Measurements from ENCODE around the gene SLC37A1. TPM values are rescaled to one million over a fixed set of nuclear protein-coding genes. Genes with fewer than 3 reads are reported as not detected.
A peak's percentile ranks its signal among the peaks of the same experiment; 100 is the strongest.

Gene SLC37A1
- total and polyA plus RNA-seq, 7 donors: 2.3 to 98.5 (median 7.8) TPM

DNA sequence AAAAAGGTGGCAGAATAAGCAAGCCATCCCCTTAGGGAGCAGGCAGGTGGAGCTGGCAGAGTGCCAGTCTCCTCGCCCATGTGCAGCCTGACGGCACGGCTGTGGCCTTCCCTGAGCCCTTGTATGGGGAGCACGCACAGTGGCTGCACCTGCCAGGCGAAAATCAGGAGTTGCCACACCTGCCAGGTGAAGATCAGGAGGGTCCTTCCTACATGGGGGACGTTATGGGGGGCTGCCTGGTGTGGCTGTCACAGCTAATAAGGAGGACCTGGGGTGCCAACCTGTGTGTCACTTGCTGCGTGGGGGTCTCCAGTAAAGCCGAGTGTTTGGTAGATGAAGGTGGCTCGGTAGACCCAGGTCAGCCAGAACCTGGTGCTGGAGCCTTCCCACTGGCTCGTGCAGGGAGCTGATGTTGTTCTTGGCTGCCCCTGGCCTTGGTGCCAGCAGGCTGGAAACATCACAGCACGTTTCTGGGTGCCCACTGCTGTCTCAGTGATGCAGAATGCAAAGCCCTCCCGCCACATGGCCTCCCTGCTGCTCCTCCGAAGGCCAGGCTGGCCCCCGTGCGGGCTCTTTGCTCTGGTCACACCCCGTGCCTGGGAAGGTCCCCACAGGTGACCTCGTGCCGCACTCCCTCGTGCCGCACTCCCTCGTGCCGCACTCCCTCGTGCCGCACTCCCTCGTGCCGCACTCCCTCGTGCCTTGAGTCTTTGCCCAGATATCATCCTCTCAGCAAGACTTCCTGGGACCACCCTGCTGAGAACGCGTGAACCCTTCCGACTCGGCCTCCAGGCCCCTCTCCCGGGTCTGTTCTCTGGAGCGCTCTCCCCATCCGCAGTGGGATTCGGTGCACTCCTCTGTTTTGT, 55.4 kb downstream of the SLC37A1 start:
- Histone ChIP-seq H3K27ac (no peak overlapping the region), H3K4me1 (no peaks in the 10 kb centered on the region), H3K4me3 (no peak overlapping the region), H3K9me3 (no peaks in the 10 kb centered on the region), H3K27me3 (no peaks in the 10 kb centered on the region), H3K36me3 (peaks cover 0 to 15% (median 0%) of the 10 kb centered on the region in 4 donors)
- TF ChIP-seq POLR2AphosphoS5 (IDR thresholded peaks at IDR 0.05) (no peak), EP300 (IDR thresholded peaks at IDR 0.05) (no peak), POLR2A (IDR thresholded peaks at IDR 0.05) (no peak)
- TF ChIP-seq, protein P1, sequence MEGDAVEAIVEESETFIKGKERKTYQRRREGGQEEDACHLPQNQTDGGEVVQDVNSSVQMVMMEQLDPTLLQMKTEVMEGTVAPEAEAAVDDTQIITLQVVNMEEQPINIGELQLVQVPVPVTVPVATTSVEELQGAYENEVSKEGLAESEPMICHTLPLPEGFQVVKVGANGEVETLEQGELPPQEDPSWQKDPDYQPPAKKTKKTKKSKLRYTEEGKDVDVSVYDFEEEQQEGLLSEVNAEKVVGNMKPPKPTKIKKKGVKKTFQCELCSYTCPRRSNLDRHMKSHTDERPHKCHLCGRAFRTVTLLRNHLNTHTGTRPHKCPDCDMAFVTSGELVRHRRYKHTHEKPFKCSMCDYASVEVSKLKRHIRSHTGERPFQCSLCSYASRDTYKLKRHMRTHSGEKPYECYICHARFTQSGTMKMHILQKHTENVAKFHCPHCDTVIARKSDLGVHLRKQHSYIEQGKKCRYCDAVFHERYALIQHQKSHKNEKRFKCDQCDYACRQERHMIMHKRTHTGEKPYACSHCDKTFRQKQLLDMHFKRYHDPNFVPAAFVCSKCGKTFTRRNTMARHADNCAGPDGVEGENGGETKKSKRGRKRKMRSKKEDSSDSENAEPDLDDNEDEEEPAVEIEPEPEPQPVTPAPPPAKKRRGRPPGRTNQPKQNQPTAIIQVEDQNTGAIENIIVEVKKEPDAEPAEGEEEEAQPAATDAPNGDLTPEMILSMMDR (IDR thresholded peaks at IDR 0.05): no peak
- peak; percentile 46 for DNase-seq
- intact Hi-C loops (cut with DNase I): loop anchor here (10.0 kb wide), 1 partner anchor 46 kb away; no protein-coding TSS in a partner anchor
- WGBS, 2 donors: 85% methylated on average over 35 of the region's 35 CpGs

DNA sequence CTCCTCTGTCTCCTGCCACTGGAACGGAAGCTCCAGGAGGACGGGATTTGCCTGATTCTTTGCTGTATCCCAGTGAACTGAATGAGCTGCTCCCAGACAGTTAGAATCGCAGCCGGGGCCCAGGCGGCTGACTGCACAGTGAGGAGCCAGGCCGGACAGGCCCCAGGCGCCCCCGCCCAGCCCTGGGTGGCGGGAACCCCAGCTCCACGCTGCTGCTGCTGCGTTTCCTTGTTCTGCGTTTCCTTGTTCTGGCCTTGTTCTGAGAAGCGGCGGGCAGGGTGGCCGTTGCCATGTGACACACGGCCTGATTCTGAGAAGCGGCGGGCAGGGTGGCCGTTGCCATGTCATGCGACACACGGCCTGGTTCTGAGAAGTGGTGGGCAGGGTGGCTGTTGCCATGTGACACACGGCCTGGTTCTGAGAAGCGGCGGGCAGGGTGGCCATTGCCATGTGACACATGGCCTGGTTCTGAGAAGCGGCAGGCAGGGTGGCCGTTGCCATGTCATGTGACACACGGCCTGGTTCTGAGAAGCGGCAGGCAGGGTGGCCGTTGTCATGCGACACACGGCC, 56.2 kb downstream of the SLC37A1 start:
- no peak for TF ChIP-seq POLR2A (IDR thresholded peaks at IDR 0.05)
- TF ChIP-seq, protein P1 (IDR thresholded peaks at IDR 0.05): no peak
- no peak for TF ChIP-seq POLR2AphosphoS5 (IDR thresholded peaks at IDR 0.05)
- no peak for TF ChIP-seq EP300 (IDR thresholded peaks at IDR 0.05)

DNA sequence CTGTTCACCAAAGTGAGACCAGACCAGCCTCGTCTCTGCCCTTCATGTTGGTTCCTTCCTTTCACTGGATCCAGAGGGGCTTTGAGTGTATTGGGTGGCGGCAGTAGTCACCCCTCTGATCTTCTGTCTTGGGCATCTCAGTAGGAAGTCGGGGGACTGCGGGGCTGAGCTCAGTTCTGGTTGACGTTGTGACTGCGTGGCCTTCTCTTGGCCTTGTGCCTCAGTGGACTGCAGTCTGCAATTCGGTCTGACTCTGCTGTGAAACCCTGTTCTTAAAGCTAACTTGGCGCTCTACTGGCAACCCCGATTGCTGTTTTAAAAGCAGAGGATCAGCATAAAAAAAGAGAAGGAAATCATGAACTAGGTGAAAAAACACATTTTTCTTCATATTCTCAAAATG, 56.7 kb downstream of the SLC37A1 start:
- Histone ChIP-seq H3K36me3 (peaks cover 0 to 23% (median 0%) of the 10 kb centered on the region in 4 donors), H3K9me3 (no peaks in the 10 kb centered on the region), H3K27me3 (no peaks in the 10 kb centered on the region), H3K27ac (no peak overlapping the region), H3K4me1 (no peaks in the 10 kb centered on the region), H3K4me3 (no peak overlapping the region)
- intact Hi-C loops (cut with DNase I): no loop called here
- DNase-seq: peak; percentile 50
- WGBS, 2 donors: 87 to 95% methylated on average over 9 of the region's 9 CpGs
- TF ChIP-seq, protein P1 (IDR thresholded peaks at IDR 0.05): no peak

More for the DNA sequence above, 56.2 kb downstream of the SLC37A1 start:
- 87 to 92% methylated on average over 31 of the region's 31 CpGs for WGBS, 2 donors
- H3K9me3 ChIP-seq: no peaks in the 10 kb centered on the region
- no peak overlapping the region for H3K27ac ChIP-seq
- intact Hi-C loops (cut with DNase I): loop anchor here (10.0 kb wide), 1 partner anchor 45 kb away; no protein-coding TSS in a partner anchor
- no peaks in the 10 kb centered on the region for H3K27me3 ChIP-seq
- H3K4me3 ChIP-seq: no peak overlapping the region
- DNase-seq: peak; percentile 19
- peaks cover 0 to 18% (median 0%) of the 10 kb centered on the region in 4 donors for H3K36me3 ChIP-seq
- no peaks in the 10 kb centered on the region for H3K4me1 ChIP-seq

DNA sequence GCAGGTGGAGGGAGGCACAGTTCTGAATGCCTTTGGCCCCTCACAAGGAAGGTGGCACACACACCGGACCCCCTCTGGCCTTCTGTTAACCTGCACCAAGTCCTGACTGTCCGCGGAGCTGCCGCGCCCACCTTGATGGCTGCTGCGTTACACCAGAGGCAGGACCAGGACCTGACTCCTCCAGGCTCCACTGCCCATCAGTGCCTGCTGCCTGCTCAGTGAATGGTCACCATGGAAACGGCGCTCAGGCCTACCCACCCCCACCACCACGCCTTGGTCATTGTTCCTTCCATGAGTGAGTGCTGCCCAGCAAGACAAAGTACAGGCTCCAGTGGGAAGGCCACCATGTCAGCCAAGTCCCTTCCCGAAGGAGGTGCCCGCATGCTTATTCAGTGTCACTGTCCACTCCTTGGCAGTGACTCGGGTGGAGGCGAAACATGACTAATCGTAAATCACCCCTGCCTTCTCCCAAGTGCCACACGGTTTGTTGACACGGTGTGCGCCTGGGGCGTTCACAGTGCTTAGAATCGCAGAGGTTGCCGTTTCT, 57.3 kb downstream of the SLC37A1 start:
- Histone ChIP-seq H3K27ac (no peak overlapping the region), H3K9me3 (no peaks in the 10 kb centered on the region), H3K36me3 (peaks cover 0 to 27% (median 0%) of the 10 kb centered on the region in 4 donors), H3K27me3 (no peaks in the 10 kb centered on the region), H3K4me3 (no peak overlapping the region), H3K4me1 (no peaks in the 10 kb centered on the region)
- TF ChIP-seq EP300 (IDR thresholded peaks at IDR 0.05) (no peak), POLR2A (IDR thresholded peaks at IDR 0.05) (no peak), POLR2AphosphoS5 (IDR thresholded peaks at IDR 0.05) (no peak)
- TF ChIP-seq, protein P1 (IDR thresholded peaks at IDR 0.05): no peak
- intact Hi-C loops (cut with DNase I): no loop called here
- 81 to 83% methylated on average over 20 of the region's 20 CpGs for WGBS, 2 donors
- DNase-seq: peak; percentile 55

All from sigmoid colon (tissue), 7 donors.